Measurements from ENCODE around the gene ANXA11. TPM values are rescaled to one million over a fixed set of nuclear protein-coding genes. Genes with fewer than 3 reads are reported as not detected.
"Not testable (repeated sequence)": the region's sequence is repeated elsewhere in the genome, so short reads cannot be mapped to it uniquely, and the experiment has no call there.

ANXA11 gene
- total and polyA plus RNA-seq, 5 donors = 232 to 451 (median 381) TPM

DNA sequence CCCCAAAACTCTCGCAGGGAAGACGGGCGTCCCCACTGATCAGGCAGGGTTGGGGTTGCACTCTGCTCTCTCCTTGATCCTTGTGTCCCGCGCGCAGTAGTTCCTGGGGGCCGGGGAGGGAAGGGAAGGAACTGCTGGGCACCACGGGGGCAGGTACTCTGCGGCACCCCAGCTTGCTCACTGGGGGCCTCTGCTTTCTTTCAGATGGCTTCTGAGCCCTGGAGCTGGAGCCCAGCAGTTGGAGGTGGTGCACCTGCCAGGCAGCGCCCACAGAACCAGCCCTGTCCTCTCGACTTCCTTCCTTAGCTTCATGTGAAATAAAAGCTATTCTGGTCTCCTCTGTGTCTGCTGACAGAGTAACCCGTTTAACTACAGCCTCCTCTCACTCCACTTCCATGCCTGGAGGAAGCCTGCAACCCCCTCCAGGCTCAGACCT lies 60.6 kb downstream of the ANXA11 start:
- ATAC-seq = peak; percentile 17 to 36
- H3K4me3 ChIP-seq (ENCODE audit: low read length) = no peak overlapping the region

DNA sequence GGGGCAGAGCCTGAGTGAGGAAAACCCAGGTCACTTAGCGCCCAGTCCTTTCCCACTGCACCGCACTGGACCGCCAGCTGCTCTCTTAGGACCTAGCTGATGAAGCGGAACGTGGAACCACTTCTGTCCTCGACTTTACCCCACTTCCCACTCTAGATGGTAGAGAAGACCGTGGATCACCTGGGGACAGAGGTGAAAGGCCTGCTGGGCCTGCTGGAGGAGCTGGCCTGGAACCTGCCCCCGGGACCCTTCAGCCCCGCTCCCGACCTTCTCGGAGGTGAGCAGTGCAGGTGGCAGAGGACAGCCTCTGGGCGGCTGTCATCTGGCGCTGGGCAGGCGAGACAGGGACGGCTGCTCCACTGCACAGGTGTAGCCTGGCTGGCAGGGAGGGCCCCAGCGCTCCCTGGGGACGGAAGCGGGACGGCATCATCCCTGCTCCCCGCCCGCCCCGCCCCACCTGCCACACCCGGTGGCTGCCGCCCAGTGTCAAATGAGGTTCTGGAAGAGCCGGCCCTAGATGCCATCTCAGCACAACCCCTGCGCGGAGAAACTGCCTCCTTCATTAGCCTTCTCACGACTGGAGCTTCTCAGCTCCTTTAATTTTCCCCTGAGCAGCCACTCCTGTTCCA lies 61.2 kb downstream of the ANXA11 start:
- ATAC-seq = peak; percentile 58 to 59
- Histone ChIP-seq H3K4me3 (ENCODE audit: low read length) (no peak overlapping the region), H3K9me3 (ENCODE audit: control insufficient read depth, low read length) (no peaks in the 10 kb centered on the region), H3K27ac (ENCODE audit: low read length) (no peak overlapping the region), H3K27me3 (ENCODE audit: control insufficient read depth, insufficient read depth) (no peaks in the 10 kb centered on the region), H3K4me1 (ENCODE audit: control insufficient read depth, insufficient read depth, low read length) (no peaks in the 10 kb centered on the region)
- intact Hi-C loops (cut with DNase I) = loop anchor here in 1 of 4 donors (5.0 kb wide), 1 partner anchor 82 kb away; no protein-coding TSS in a partner anchor
- WGBS = 39% methylated on average over 28 of the region's 28 CpGs
- DNase-seq = peak in 2 of 3 donors; percentile 68 to 74

More for the DNA sequence above, 60.6 kb downstream of the ANXA11 start:
- Histone ChIP-seq H3K27ac (ENCODE audit: low read length) (no peak overlapping the region), H3K9me3 (ENCODE audit: control insufficient read depth, low read length) (no peaks in the 10 kb centered on the region), H3K4me1 (ENCODE audit: control insufficient read depth, insufficient read depth, low read length) (no peaks in the 10 kb centered on the region), H3K27me3 (ENCODE audit: control insufficient read depth, insufficient read depth) (no peaks in the 10 kb centered on the region)
- peak in 1 of 3 donors; percentile 61 for DNase-seq
- intact Hi-C loops (cut with DNase I) = loop anchor here in 3 of 4 donors (5.0 kb wide), 3 partner anchors 63 to 82 kb away; partner anchors contain the start of gene ANXA11 (in 2 of the 3)
- 32% methylated on average over 12 of the region's 12 CpGs for WGBS

DNA sequence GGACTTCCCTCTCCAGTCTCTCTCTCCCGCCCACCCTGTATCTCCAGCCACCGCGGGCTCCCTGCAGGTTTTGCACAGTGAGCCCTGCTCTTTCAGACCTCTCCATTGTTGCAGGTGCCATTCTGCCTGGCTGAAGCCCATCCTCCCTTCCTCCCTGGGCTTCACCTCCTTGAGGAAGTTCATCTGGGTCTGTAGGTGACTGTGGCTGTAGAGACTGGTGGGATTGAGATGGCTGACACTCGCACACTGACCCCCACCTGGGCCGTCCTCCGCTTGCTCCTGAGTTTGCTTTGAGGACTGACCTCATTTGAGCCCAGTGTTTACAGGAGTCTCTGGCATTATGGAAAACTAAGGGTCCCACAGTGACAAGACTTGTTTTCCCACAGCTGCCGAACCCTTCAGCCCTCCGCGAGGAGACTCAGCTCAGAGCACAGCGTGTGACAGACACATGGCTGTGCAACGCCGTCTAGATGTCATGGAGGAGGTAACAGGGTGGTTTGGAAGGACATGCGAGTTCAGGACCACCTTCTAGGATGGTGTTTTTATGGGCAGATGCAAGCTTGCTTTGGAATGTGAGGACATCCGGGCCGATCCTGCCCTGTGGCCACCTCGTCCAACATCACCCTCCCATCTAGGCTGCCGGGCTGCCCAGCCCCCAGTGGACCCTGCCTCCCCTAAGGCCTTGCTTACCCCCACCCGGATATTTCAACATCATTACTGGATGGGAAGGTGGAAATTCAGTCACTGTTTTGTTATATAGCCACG lies 63.5 kb downstream of the ANXA11 start:
- no peak for ATAC-seq
- 51% methylated on average over 19 of the region's 19 CpGs for WGBS

DNA sequence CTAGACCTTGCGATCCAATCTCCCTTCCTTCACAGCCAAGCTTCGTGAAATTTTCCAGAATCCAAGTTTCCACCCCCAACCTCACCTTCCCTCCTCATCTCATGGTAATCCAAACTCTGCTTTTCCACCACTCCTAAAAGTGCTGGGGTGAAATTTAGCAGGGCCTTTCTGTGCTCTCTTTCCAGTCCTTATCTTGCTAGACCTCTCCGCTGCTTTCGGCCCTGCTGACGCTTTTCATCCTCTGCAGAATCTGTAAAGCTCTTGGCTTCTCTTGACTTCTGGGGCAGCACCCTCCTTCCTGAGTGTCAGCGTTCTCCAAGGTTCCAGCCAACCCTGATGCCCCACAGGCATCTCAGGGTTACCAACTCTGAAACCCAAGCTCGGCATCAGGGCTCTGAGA lies 65.1 kb downstream of the ANXA11 start:
- DNase-seq (no peak), ATAC-seq (no peak)
- no peaks in the 10 kb centered on the region for H3K9me3 ChIP-seq (ENCODE audit: control insufficient read depth, low read length)
- intact Hi-C loops (cut with DNase I) = loop anchor here in 1 of 4 donors (5.0 kb wide), 1 partner anchor 78 kb away; no protein-coding TSS in a partner anchor
- H3K27me3 ChIP-seq (ENCODE audit: control insufficient read depth, insufficient read depth) = no peaks in the 10 kb centered on the region
- H3K4me1 ChIP-seq (ENCODE audit: control insufficient read depth, insufficient read depth, low read length) = peaks cover 3% of the 10 kb centered on the region
- 74% methylated on average over 7 of the region's 7 CpGs for WGBS
- H3K27ac ChIP-seq (ENCODE audit: low read length) = no peak overlapping the region
- no peak overlapping the region for H3K4me3 ChIP-seq (ENCODE audit: low read length)

More for the DNA sequence above, 63.5 kb downstream of the ANXA11 start:
- H3K4me1 ChIP-seq (ENCODE audit: control insufficient read depth, insufficient read depth, low read length) = no peaks in the 10 kb centered on the region
- no peak for DNase-seq
- intact Hi-C loops (cut with DNase I) = loop anchor here in 1 of 4 donors (5.0 kb wide), 1 partner anchor 80 kb away; no protein-coding TSS in a partner anchor
- no peak overlapping the region for H3K4me3 ChIP-seq (ENCODE audit: low read length)
- H3K27ac ChIP-seq (ENCODE audit: low read length) = no peak overlapping the region
- H3K27me3 ChIP-seq (ENCODE audit: control insufficient read depth, insufficient read depth) = no peaks in the 10 kb centered on the region
- no peaks in the 10 kb centered on the region for H3K9me3 ChIP-seq (ENCODE audit: control insufficient read depth, low read length)

DNA sequence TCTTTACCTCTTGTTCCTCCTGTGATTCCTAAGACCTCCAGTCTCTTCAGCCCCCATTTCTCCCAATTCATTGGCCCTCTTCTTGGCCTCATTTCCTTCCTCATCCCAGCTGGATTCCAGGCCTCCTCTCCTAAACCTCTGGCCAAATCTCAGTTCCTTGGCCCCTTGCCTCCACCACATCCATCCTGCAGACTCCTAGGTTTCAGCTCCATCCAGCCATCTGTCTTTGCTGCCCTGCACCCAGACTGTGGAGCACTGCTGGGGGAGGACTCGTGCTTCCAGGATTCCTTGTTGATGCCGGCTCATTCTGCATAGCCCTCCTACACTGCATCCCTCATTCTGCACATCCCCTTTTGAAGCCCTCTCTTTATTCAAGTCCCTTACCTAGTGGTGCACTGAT lies 66.1 kb downstream of the ANXA11 start:
- DNase-seq (peak in 1 of 3 donors; percentile 57), ATAC-seq (no peak)
- no peak overlapping the region for H3K27ac ChIP-seq (ENCODE audit: low read length)
- WGBS = 57% methylated on average over 2 of the region's 2 CpGs
- no peaks in the 10 kb centered on the region for H3K27me3 ChIP-seq (ENCODE audit: control insufficient read depth, insufficient read depth)
- intact Hi-C loops (cut with DNase I) = loop anchor here in 2 of 4 donors (10.0 kb wide), 1 partner anchor 64 kb away; the partner anchor contains the start of gene TMEM254 (in 2 of the 2)
- no peaks in the 10 kb centered on the region for H3K9me3 ChIP-seq (ENCODE audit: control insufficient read depth, low read length)
- H3K4me3 ChIP-seq (ENCODE audit: low read length) = no peak overlapping the region
- peaks cover 3% of the 10 kb centered on the region for H3K4me1 ChIP-seq (ENCODE audit: control insufficient read depth, insufficient read depth, low read length)

DNA sequence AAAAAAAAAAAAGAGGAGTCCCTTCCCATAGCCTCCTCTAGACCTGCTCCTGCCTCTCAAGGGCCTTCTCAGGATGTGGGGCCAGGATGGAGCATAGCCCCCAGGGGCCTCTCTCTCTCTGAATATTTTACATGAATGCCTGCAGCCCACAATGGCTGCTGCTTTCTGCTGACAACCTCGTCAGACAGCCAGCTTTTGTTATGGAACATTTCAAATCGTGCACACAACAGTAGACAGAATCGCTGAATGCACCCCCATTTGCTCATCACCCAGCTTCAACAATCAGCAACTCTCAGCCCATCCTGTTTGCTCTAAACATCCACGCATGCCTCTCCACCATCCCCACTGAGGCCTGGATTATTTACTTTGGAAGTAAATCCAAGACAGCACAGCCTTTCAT lies 67.4 kb downstream of the ANXA11 start:
- Histone ChIP-seq H3K4me3 (ENCODE audit: low read length) (no peak overlapping the region), H3K4me1 (ENCODE audit: control insufficient read depth, insufficient read depth, low read length) (peaks cover 4% of the 10 kb centered on the region), H3K9me3 (ENCODE audit: control insufficient read depth, low read length) (no peaks in the 10 kb centered on the region), H3K27ac (ENCODE audit: low read length) (peak overlapping the region; percentile 88), H3K27me3 (ENCODE audit: control insufficient read depth, insufficient read depth) (no peaks in the 10 kb centered on the region)
- intact Hi-C loops (cut with DNase I) = loop anchor here in 2 of 4 donors (10.0 kb wide), 1 partner anchor 63 kb away; the partner anchor contains the start of gene TMEM254 (in 2 of the 2)
- WGBS = 48% methylated on average over 4 of the region's 4 CpGs
- ATAC-seq (no peak), DNase-seq (no peak)

DNA sequence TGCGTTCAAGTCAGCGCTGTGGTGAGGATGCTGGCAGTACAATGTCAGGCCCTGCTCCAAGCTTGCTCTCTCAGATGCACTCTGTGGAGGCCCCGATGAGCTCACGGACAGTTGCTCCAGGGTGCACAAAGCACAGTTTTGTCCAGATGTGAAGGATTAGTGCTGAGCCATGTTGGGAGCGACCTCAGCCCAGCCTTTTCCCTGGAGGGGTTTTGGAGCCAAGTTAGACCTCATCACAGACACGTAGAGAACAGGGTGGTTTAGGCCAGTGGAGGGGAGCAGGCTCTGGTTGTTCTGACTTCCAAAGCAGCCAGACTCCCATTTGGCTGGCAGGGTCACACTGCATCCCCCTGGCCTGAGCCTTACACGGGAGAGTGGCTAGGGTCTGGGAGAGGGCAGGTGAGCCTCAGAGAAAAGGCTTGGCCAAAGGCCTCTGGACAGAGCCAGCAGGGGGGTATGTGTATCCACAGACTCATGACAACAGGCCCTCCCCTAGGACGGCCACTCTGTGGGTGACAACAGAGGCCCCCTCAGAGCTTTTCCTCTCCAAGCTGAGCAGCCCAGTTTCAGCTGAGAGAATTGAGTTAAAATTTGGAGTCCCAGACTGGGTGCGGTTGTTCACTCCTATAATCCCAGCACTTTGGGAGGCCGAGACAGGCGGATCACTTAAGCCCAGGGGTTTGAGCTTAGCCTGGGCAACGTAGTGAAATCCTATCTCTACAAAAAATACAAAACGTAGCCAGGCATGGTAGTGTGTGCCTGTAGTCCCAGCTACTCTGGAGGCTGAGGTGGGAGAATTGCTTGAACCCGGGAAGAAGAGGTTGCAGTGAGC lies 68.1 kb downstream of the ANXA11 start:
- intact Hi-C loops (cut with DNase I) = loop anchor here in 2 of 4 donors (10.0 kb wide), 1 partner anchor 62 kb away; the partner anchor contains the start of gene TMEM254 (in 2 of the 2)
- Histone ChIP-seq H3K4me1 (ENCODE audit: control insufficient read depth, insufficient read depth, low read length) (peaks cover 4% of the 10 kb centered on the region), H3K4me3 (ENCODE audit: low read length) (no peak overlapping the region), H3K27ac (ENCODE audit: low read length) (peak overlapping the region; percentile 88), H3K9me3 (ENCODE audit: control insufficient read depth, low read length) (no peaks in the 10 kb centered on the region), H3K27me3 (ENCODE audit: control insufficient read depth, insufficient read depth) (no peaks in the 10 kb centered on the region)
- DNase-seq (peak; percentile 83 to 89 (median 85)), ATAC-seq (peak; percentile 65 to 74)
- WGBS = 55% methylated on average over 14 of the region's 14 CpGs

DNA sequence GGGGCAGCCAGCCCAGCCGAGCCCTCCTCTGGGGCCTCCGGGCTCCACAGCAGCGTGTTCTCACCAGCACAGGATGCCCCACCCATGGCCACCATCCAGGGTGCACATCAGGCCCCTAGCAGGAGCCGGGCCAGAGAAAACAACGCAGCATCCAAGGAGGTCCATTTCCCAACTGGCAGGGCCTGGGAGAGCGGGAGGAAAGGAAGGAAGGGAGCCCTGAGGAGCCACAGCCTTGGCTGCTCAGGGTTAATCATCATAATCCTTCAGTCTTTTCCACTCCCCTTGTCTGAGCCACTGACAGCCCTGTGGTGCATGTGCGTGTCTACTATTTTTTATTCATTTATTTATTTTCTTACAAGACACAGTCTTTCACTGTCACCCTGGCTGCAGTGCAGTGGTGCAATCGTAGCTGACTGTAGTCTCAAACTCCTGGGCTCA lies 69.2 kb downstream of the ANXA11 start:
- H3K27ac ChIP-seq (ENCODE audit: low read length) = peak overlapping the region; percentile 91
- DNase-seq (peak; percentile 98 to 99 (median 98)), ATAC-seq (peak; percentile 90 to 91)
- no peaks in the 10 kb centered on the region for H3K27me3 ChIP-seq (ENCODE audit: control insufficient read depth, insufficient read depth)
- WGBS = 32% methylated on average over 8 of the region's 8 CpGs
- intact Hi-C loops (cut with DNase I) = loop anchor here in 2 of 4 donors (10.0 kb wide), 1 partner anchor 61 kb away; the partner anchor contains the start of gene TMEM254 (in 2 of the 2)
- H3K9me3 ChIP-seq (ENCODE audit: control insufficient read depth, low read length) = no peaks in the 10 kb centered on the region
- H3K4me3 ChIP-seq (ENCODE audit: low read length) = no peak overlapping the region
- H3K4me1 ChIP-seq (ENCODE audit: control insufficient read depth, insufficient read depth, low read length) = peaks cover 4% of the 10 kb centered on the region

DNA sequence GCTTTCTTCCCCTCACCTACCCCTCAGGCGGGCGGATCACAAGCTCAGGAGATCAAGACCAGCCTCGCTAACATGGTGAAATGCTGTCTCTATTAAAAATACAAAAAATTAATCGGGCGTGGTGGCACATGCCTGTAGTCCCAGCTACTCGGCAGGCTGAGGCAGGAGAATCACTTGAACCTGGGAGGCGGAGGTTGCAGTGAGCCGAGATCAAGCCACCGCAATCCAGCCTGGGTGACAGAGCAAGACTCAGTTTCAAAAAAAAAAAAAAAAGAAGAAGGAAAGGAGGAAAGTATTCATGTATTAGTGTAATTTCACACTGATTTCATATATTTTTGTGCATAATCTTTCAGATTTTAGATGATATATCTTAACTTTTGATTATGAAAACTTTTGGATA lies 71.7 kb downstream of the ANXA11 start:
- not testable (repeated sequence) for DNase-seq; H3K27me3 ChIP-seq (ENCODE audit: control insufficient read depth, insufficient read depth); H3K9me3 ChIP-seq (ENCODE audit: control insufficient read depth, low read length); ATAC-seq; H3K4me1 ChIP-seq (ENCODE audit: control insufficient read depth, insufficient read depth, low read length)
- H3K27ac ChIP-seq (ENCODE audit: low read length) = peak overlapping the region; percentile 99
- peak overlapping the region; percentile 52 for H3K4me3 ChIP-seq (ENCODE audit: low read length)
- intact Hi-C loops (cut with DNase I) = loop anchor here in 3 of 4 donors (5.0 to 10.0 kb wide), 2 partner anchors 56 to 59 kb away; partner anchors contain the start of gene TMEM254 (in 3 of the 3)
- 54% methylated on average over 9 of the region's 9 CpGs for WGBS

DNA sequence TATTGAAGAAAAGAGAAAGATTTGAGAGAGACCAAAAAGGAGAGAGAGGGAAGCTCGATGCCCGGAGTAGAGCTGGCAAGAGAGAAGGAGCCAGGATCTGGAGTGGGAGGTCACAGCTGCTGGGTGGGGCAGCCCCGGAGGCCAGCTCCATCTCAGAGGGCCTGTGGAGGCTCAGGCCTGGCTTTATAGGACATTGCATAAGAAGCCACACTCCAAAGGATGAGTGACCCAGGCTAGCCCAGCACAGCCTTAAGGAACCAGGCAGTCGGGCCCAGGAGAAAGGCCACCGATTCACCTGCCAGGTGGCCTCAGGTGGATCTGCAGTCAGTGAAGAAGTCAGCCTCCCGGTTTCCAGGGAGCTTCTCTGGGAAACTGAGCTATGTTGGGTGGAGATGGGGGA lies 72.1 kb downstream of the ANXA11 start:
- H3K9me3 ChIP-seq (ENCODE audit: control insufficient read depth, low read length) = no peaks in the 10 kb centered on the region
- WGBS = 25% methylated on average over 6 of the region's 6 CpGs
- peak overlapping the region; percentile 99 for H3K27ac ChIP-seq (ENCODE audit: low read length)
- peak; percentile 28 to 30 for ATAC-seq
- peaks cover 4% of the 10 kb centered on the region for H3K4me1 ChIP-seq (ENCODE audit: control insufficient read depth, insufficient read depth, low read length)
- intact Hi-C loops (cut with DNase I) = loop anchor here in 3 of 4 donors (5.0 to 10.0 kb wide), 2 partner anchors 56 to 58 kb away; partner anchors contain the start of gene TMEM254 (in 3 of the 3)
- DNase-seq = peak; percentile 77 to 88 (median 84)
- H3K27me3 ChIP-seq (ENCODE audit: control insufficient read depth, insufficient read depth) = no peaks in the 10 kb centered on the region
- peak overlapping the region; percentile 52 for H3K4me3 ChIP-seq (ENCODE audit: low read length)

Data from right cardiac atrium (tissue), 5 donors.